GM18520 (cell line): Measurements from ENCODE around the gene HES4.

Source experiments
- ATAC-seq: cut with Tn5 transposase; IDR thresholded peaks from one replicate; pipeline ENCODE4 v1.9.1; 2021; ENCODE audit not compliant: unreplicated experiment

HES4 gene

GRCh38 chr1:969260-969855, 30.5 kb downstream of the HES4 start:
- no peak for ATAC-seq

GRCh38 chr1:967466-968343, 32.2 kb downstream of the HES4 start:
- ATAC-seq, result no peak

GRCh38 chr1:966704-967300, 33.1 kb downstream of the HES4 start:
- no peak for ATAC-seq

GRCh38 chr1:966135-966703, 33.7 kb downstream of the HES4 start, which contains the start of gene PLEKHN1:
Gene PLEKHN1 (plus strand): TSS chr1:966482. CDS start chr1:966532, 50 bp downstream.
- no peak for ATAC-seq

- no peak for ATAC-seq
Observed at GRCh38 chr1:965526-966134, 34.3 kb downstream of the HES4 start.

- ATAC-seq, result no peak
Observed at GRCh38 chr1:964691-965525, 35.0 kb downstream of the HES4 start.

GRCh38 chr1:963746-964525, 36.0 kb downstream of the HES4 start:
- no peak for ATAC-seq

- ATAC-seq, result no peak
Observed at GRCh38 chr1:963301-963651, 36.6 kb downstream of the HES4 start.

GRCh38 chr1:962381-963300, 37.3 kb downstream of the HES4 start:
- no peak for ATAC-seq

- ATAC-seq, result no peak
Observed at GRCh38 chr1:961132-961669, 38.7 kb downstream of the HES4 start.

GRCh38 chr1:960363-961131, 39.4 kb downstream of the HES4 start, which contains the start of gene KLHL17:
Gene KLHL17 (plus strand): TSS chr1:960584. CDS start chr1:960694, 110 bp downstream.
- ATAC-seq, result peak; percentile 35

- no peak for ATAC-seq
Observed at GRCh38 chr1:959731-960362, 40.0 kb downstream of the HES4 start.

- peak; percentile 54 for ATAC-seq
Observed at GRCh38 chr1:958823-959730, 40.8 kb downstream of the HES4 start, which contains the start of gene NOC2L. Gene NOC2L (minus strand): TSS chr1:959256. CDS start chr1:959240, 16 bp downstream.

- no peak for ATAC-seq
Observed at GRCh38 chr1:956636-957035, 43.3 kb downstream of the HES4 start.

GRCh38 chr1:955474-955873, 44.4 kb downstream of the HES4 start:
- ATAC-seq, result no peak

- ATAC-seq, result no peak
Observed at GRCh38 chr1:954927-955326, 45.0 kb downstream of the HES4 start.
